NCI-H2196 treated with DMSO at 0.1 percent for 48 hours (cell line): ENCODE measurements around the gene SIGLEC8.

ENCODE experiments used
- DNase-seq: peaks from one replicate; lab custom pipeline; 2025; ENCODE audit not compliant: unreplicated experiment; lab: John Stamatoyannopoulos, UW

The SIGLEC8 gene

DNA sequence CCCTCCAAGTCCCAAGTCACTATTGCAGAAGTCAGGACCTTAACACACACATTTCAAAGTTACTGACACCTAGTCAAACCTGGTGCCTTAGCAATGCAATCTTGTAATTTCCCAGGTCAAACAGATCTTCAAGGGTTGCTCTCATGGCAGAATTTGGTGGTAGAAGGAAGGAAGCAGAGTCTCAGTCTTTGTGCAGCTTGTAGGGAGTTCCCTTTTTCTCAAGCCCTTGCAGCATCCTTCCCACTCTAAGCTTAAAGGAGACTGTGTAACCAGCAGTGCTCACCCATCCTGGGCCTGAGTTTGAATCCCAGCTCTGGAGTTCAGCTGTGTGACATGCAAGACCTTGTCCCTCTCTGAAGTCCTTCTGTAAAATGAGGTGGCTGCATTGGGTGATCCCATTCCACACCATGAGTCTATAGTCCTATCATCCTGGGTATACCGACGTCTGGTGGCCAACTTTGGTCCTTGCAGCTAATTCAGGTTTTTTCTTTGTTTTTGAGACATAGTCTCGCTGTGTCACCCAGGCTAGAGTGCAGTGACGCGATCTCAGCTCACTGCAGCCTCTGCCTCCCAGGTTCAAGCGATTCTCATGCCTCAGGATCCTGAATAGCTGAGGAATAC is 50.6 kb downstream of the SIGLEC8 start:
- no peak for DNase-seq

- no peak for DNase-seq
These were observed 56.1 kb downstream of the SIGLEC8 start for GRCh38 chr19:51402117-51402516.
